Panc1 (cell line): Measurements from ENCODE around the gene SORL1. TPM values are rescaled to one million over a fixed set of nuclear protein-coding genes. Genes with fewer than 3 reads are reported as not detected.

Experiments used
- ATAC-seq: fragments of 200-7000 bp; cut with Tn5 transposase; 2 replicates; pipeline ENCODE4 v1.9.1; 2020; ENCODE audit warnings: mild to moderate bottlenecking, moderate library complexity
- BruUV-seq: library from RNA; stranded (reverse); fragments of 400-500 nt; replicated peaks from 2 replicates; lab custom pipeline; 2021; lab: Mats Ljungman, UMichigan
- CTCF ChIA-PET: fragments of 300-600 bp; sonication (Branson Sonifier 250); formaldehyde crosslinking; loops from one replicate; lab custom pipeline; 2022; ENCODE audit warnings: antibody characterized with exemption; lab: Charles Lee
- POLR2A ChIA-PET: fragments of 300-600 bp; sonication (Branson Sonifier 250); formaldehyde crosslinking; loops from one replicate; lab custom pipeline; 2022; ENCODE audit warnings: antibody characterized with exemption; lab: Charles Lee
- DNase-seq: peaks from one replicate; pipeline ENCODE4 v3.0.0-alpha.2; 2010; ENCODE audit warnings: low read depth, low spot score
- H3K27ac ChIP-seq: 2 replicates; pipeline ENCODE4 v1.5.1; 2011; ENCODE audit warnings: mild to moderate bottlenecking, low read length, inconsistent platforms
- H3K27me3 ChIP-seq: fragments of 200-500 bp; sonication (Bioruptor generic); 2 replicates; pipeline ENCODE4 v1.6.0; 2014; ENCODE audit warnings: low read length, inconsistent platforms; ENCODE audit not compliant: control insufficient read depth, insufficient read depth
- H3K36me3 ChIP-seq: fragments of 200-500 bp; sonication (Bioruptor generic); 2 replicates; pipeline ENCODE4 v1.5.1; 2014; ENCODE audit warnings: inconsistent platforms, mild to moderate bottlenecking, low read length, moderate library complexity; ENCODE audit not compliant: control insufficient read depth, insufficient read depth
- H3K4me1 ChIP-seq: 2 replicates; pipeline ENCODE4 v1.5.1; 2011; ENCODE audit warnings: inconsistent platforms, mild to moderate bottlenecking, low read length, moderate library complexity; ENCODE audit not compliant: control insufficient read depth, insufficient read depth
- H3K4me3 ChIP-seq, 2 experiments: 2 replicates each; pipeline ENCODE4 v1.5.1; 2011 to 2012; ENCODE audit warnings: low read depth in 2 of 2, low read length in 2 of 2, mild to moderate bottlenecking in 2 of 2, inconsistent platforms in 1 of 2, moderate library complexity in 1 of 2
- H3K9me3 ChIP-seq: fragments of 200-500 bp; sonication (Bioruptor generic); 2 replicates; pipeline ENCODE4 v1.5.1; 2014; ENCODE audit warnings: low read depth, mild to moderate bottlenecking, inconsistent platforms, low read length, moderate library complexity; ENCODE audit not compliant: control insufficient read depth, insufficient read depth
- CTCF ChIP-seq: fragments of 450-650 bp; IDR thresholded peaks from 2 replicates; pipeline ENCODE4 v1.5.1; 2017; ENCODE audit warnings: mild to moderate bottlenecking
- POLR2AphosphoS5 ChIP-seq: IDR thresholded peaks from 2 replicates; pipeline ENCODE4 v1.6.1; 2012; ENCODE audit warnings: mild to moderate bottlenecking, low read depth, low read length, moderate library complexity
- REST ChIP-seq, 2 experiments: IDR thresholded peaks; 2 replicates each; pipeline ENCODE4 v1.6.1; 2011 to 2012; ENCODE audit warnings: low read depth in 2 of 2, control low read depth in 1 of 2, low read length in 1 of 2, mild to moderate bottlenecking in 1 of 2, moderate library complexity in 1 of 2; ENCODE audit not compliant: insufficient read depth in 1 of 2
- SIN3A ChIP-seq: IDR thresholded peaks from 2 replicates; pipeline ENCODE4 v1.6.1; 2012; ENCODE audit warnings: low read depth, mild to moderate bottlenecking, low read length, moderate library complexity, borderline replicate concordance; ENCODE audit not compliant: insufficient read depth
- TCF7L2 ChIP-seq: IDR thresholded peaks from 2 replicates; pipeline ENCODE4 v1.6.1; 2011; ENCODE audit warnings: mild to moderate bottlenecking, low read depth, low read length, inconsistent platforms
- in situ Hi-C: cut with HindIII; loops from 2 replicates; pipeline ENCODE4 v1.10.0; 2016; ENCODE audit warnings: low sequenced_read_pairs, low pct_unique_long_range_greater_than_20kb
- intact Hi-C: fragments of 100-400 bp; cut with micrococcal nuclease; formaldehyde crosslinking; loops from one replicate; pipeline ENCODE4 v1.10.0; 2022; ENCODE audit not compliant: unreplicated experiment
- total RNA-seq: library from RNA; stranded (reverse); gene quantifications from one replicate; pipeline ENCODE4 v1.2.1, GENCODE V29; 2021; ENCODE audit not compliant: unreplicated experiment

The SORL1 gene
- total RNA-seq, 1 experiment from 2014 or later = 36.3 TPM

- BruUV-seq = no TSS peak
- TF ChIP-seq TCF7L2 (no peak), REST (IDR thresholded peaks at IDR 0.05; ENCODE audit: insufficient read depth in 1 of 2, low read depth in 2 of 2, low read length in 1 of 2) (no peak), SIN3A (no peak), POLR2AphosphoS5 (no peak), CTCF (no peak)
- no peak overlapping the region for H3K27ac ChIP-seq
- no peak overlapping the region for H3K4me3 ChIP-seq
- intact Hi-C loops = no loop called here
- no peak for ATAC-seq
- no peaks in the 10 kb centered on the region for H3K4me1 ChIP-seq
- in situ Hi-C loops = no loop called here
- no peak for DNase-seq
- ChIA-PET CTCF (interaction anchor here (0.5 kb wide), 1 partner anchor 30 kb away, joined by 3 read pairs; no protein-coding TSS in a partner anchor), POLR2A (no interaction called here)
- no peaks in the 10 kb centered on the region for H3K36me3 ChIP-seq
- no peaks in the 10 kb centered on the region for H3K9me3 ChIP-seq
- no peaks in the 10 kb centered on the region for H3K27me3 ChIP-seq
Observed at GRCh38 chr11:121631456-121631855, 179.3 kb downstream of the SORL1 start.

- Histone ChIP-seq H3K36me3 (no peaks in the 10 kb centered on the region), H3K27me3 (no peaks in the 10 kb centered on the region), H3K4me3 (no peak overlapping the region), H3K9me3 (no peaks in the 10 kb centered on the region), H3K27ac (no peak overlapping the region), H3K4me1 (no peaks in the 10 kb centered on the region)
- TF ChIP-seq SIN3A = no peak
- TF ChIP-seq CTCF = no peak
- no peak for TF ChIP-seq REST (IDR thresholded peaks at IDR 0.05; ENCODE audit: insufficient read depth in 1 of 2, low read depth in 2 of 2, low read length in 1 of 2)
- TF ChIP-seq TCF7L2 = no peak
- TF ChIP-seq POLR2AphosphoS5 = no peak
- intact Hi-C loops (no loop called here), in situ Hi-C loops (no loop called here)
- BruUV-seq = no TSS peak
- ATAC-seq (no peak), DNase-seq (no peak)
- ChIA-PET CTCF (no interaction called here), POLR2A (no interaction called here)
Observed at GRCh38 chr11:121634273-121634672, 182.2 kb downstream of the SORL1 start.
